Measurements from ENCODE around the gene ABTB2.

ABTB2 gene

GRCh38 chr11:34157163-34157562, 200.6 kb downstream of the ABTB2 start:
- H3K27ac ChIP-seq = no peak overlapping the region
- TF ChIP-seq ZFX (IDR thresholded peaks at IDR 0.05) (no peak), CTCF (conservative IDR thresholded peaks at IDR 0.05) (no peak)

GRCh38 chr11:34155757-34156062, 202.1 kb downstream of the ABTB2 start:
- no peak for TF ChIP-seq ZFX (IDR thresholded peaks at IDR 0.05)
- no peak for TF ChIP-seq CTCF (conservative IDR thresholded peaks at IDR 0.05)
- H3K27ac ChIP-seq = no peak overlapping the region

- no peak overlapping the region for H3K27ac ChIP-seq
- TF ChIP-seq ZFX (IDR thresholded peaks at IDR 0.05) = no peak
- TF ChIP-seq CTCF (conservative IDR thresholded peaks at IDR 0.05) = no peak
These were observed 202.6 kb downstream of the ABTB2 start for GRCh38 chr11:34155057-34155756.

GRCh38 chr11:34154059-34154875, 203.5 kb downstream of the ABTB2 start:
- TF ChIP-seq CTCF (conservative IDR thresholded peaks at IDR 0.05) (no peak), ZFX (IDR thresholded peaks at IDR 0.05) (no peak)
- no peak overlapping the region for H3K27ac ChIP-seq

- no peak for TF ChIP-seq CTCF (conservative IDR thresholded peaks at IDR 0.05)
- TF ChIP-seq ZFX (IDR thresholded peaks at IDR 0.05) = no peak
- H3K27ac ChIP-seq = no peak overlapping the region
These were observed 205.6 kb downstream of the ABTB2 start for GRCh38 chr11:34151916-34152845.

GRCh38 chr11:34151166-34151565, 206.6 kb downstream of the ABTB2 start:
- no peak overlapping the region for H3K27ac ChIP-seq
- TF ChIP-seq CTCF (conservative IDR thresholded peaks at IDR 0.05) (no peak), ZFX (IDR thresholded peaks at IDR 0.05) (no peak)
